ENCODE measurements around the gene RBM17.

Gene RBM17

GRCh38 chr10:6158276-6158675, 69.4 kb downstream of the RBM17 start:
- Histone ChIP-seq H3K4me3 (replicated peaks; ENCODE audit: insufficient read depth, low read length) (no peak overlapping the region), H3K27me3 (ENCODE audit: insufficient read depth, poor library complexity, severe bottlenecking) (no peaks in the 10 kb centered on the region), H3K27ac (replicated peaks) (no peak overlapping the region)
- DNase-seq (ENCODE audit: low read depth in 1 of 2, low spot score in 1 of 2) = no peak
- no peak for TF ChIP-seq POLR2AphosphoS5 (IDR thresholded peaks at IDR 0.05; ENCODE audit: low read depth)
- TF ChIP-seq, protein P1, sequence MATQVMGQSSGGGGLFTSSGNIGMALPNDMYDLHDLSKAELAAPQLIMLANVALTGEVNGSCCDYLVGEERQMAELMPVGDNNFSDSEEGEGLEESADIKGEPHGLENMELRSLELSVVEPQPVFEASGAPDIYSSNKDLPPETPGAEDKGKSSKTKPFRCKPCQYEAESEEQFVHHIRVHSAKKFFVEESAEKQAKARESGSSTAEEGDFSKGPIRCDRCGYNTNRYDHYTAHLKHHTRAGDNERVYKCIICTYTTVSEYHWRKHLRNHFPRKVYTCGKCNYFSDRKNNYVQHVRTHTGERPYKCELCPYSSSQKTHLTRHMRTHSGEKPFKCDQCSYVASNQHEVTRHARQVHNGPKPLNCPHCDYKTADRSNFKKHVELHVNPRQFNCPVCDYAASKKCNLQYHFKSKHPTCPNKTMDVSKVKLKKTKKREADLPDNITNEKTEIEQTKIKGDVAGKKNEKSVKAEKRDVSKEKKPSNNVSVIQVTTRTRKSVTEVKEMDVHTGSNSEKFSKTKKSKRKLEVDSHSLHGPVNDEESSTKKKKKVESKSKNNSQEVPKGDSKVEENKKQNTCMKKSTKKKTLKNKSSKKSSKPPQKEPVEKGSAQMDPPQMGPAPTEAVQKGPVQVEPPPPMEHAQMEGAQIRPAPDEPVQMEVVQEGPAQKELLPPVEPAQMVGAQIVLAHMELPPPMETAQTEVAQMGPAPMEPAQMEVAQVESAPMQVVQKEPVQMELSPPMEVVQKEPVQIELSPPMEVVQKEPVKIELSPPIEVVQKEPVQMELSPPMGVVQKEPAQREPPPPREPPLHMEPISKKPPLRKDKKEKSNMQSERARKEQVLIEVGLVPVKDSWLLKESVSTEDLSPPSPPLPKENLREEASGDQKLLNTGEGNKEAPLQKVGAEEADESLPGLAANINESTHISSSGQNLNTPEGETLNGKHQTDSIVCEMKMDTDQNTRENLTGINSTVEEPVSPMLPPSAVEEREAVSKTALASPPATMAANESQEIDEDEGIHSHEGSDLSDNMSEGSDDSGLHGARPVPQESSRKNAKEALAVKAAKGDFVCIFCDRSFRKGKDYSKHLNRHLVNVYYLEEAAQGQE (IDR thresholded peaks at IDR 0.05; ENCODE audit: insufficient replicate concordance, low read depth) = no peak
- no peak for TF ChIP-seq CTCF (IDR thresholded peaks at IDR 0.05; ENCODE audit: insufficient read depth, low read length)
- TF ChIP-seq SPI1 (IDR thresholded peaks at IDR 0.05; ENCODE audit: borderline replicate concordance, low read depth) = no peak
- no peak for TF ChIP-seq GABPA (IDR thresholded peaks at IDR 0.05; ENCODE audit: low read depth)

GRCh38 chr10:6161921-6162320, 73.1 kb downstream of the RBM17 start:
- no peak for DNase-seq (ENCODE audit: low read depth in 1 of 2, low spot score in 1 of 2)
- no peak for TF ChIP-seq GABPA (IDR thresholded peaks at IDR 0.05; ENCODE audit: low read depth)
- TF ChIP-seq POLR2AphosphoS5 (IDR thresholded peaks at IDR 0.05; ENCODE audit: low read depth) = no peak
- no peak for TF ChIP-seq CTCF (IDR thresholded peaks at IDR 0.05; ENCODE audit: insufficient read depth, low read length)
- TF ChIP-seq, protein P1 (IDR thresholded peaks at IDR 0.05; ENCODE audit: insufficient replicate concordance, low read depth) = no peak
- no peak for TF ChIP-seq SPI1 (IDR thresholded peaks at IDR 0.05; ENCODE audit: borderline replicate concordance, low read depth)
- Histone ChIP-seq H3K27me3 (ENCODE audit: insufficient read depth, poor library complexity, severe bottlenecking) (no peaks in the 10 kb centered on the region), H3K27ac (replicated peaks) (no peak overlapping the region), H3K4me3 (replicated peaks; ENCODE audit: insufficient read depth, low read length) (no peak overlapping the region)

DNA sequence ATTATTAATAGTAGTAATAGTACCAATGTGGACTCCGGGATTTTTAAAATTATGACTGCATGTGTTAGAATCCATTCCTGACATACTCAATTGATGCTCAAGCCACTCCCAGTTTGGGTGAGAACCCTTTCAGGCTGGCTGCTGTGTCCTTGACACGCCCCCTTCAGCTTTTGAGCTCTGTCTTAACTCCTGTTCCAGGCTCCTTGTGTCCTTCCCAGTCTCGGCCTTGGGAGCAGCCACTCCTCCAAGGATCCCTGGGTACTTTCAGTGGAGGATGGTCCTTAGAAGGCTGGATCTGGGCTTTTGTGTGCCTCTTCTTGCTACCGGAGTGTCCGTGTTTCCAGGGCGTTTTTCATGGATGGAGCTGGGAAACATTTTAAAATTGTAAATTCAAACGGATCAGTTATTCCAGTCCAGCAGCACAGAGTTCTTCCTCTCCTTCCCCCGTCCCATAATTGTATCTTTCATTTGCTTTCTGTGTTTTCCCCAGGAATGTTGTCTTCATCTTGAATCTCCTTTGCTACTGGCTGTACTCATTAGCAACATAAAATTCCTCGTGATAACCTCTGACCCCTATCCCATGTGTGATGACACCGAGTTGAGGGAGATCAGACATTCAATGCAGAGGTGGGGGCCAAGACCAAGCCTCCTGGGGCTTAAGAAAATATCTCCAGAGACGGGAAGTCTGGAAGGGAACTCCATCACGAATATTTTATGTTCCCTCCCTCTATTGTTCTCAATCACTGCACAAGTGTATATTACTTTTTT, 73.9 kb downstream of the RBM17 start:
- Histone ChIP-seq H3K4me3 (replicated peaks; ENCODE audit: insufficient read depth, low read length) (peak overlapping the region; percentile 41), H3K27me3 (ENCODE audit: insufficient read depth, poor library complexity, severe bottlenecking) (no peaks in the 10 kb centered on the region), H3K27ac (replicated peaks) (no peak overlapping the region; the same call in 1 of the 2 replicates)
- TF ChIP-seq CTCF (IDR thresholded peaks at IDR 0.05; ENCODE audit: insufficient read depth, low read length) = no peak
- TF ChIP-seq, protein P1 (IDR thresholded peaks at IDR 0.05; ENCODE audit: insufficient replicate concordance, low read depth) = no peak
- no peak for TF ChIP-seq SPI1 (IDR thresholded peaks at IDR 0.05; ENCODE audit: borderline replicate concordance, low read depth)
- TF ChIP-seq POLR2AphosphoS5 (IDR thresholded peaks at IDR 0.05; ENCODE audit: low read depth) = no peak
- no peak for TF ChIP-seq GABPA (IDR thresholded peaks at IDR 0.05; ENCODE audit: low read depth)
- no peak for DNase-seq (ENCODE audit: low read depth in 1 of 2, low spot score in 1 of 2)

Data from HL-60 (cell line).